Esophagus muscularis mucosa (tissue), 4 donors: Measurements from ENCODE around the gene CARD8. TPM values are rescaled to one million over a fixed set of nuclear protein-coding genes. Genes with fewer than 3 reads are reported as not detected.
"Not testable (repeated sequence)": the region's sequence is repeated elsewhere in the genome, so short reads cannot be mapped to it uniquely, and the experiment has no call there.

Source experiments
- DNase-seq: peaks from one replicate; pipeline ENCODE4 v3.0.0-alpha.2; 2017; ENCODE audit errors: extremely low spot score
- H3K27ac ChIP-seq, 4 donors: fragments of 200-600 bp; sonication (generic); replicated peaks in 1 of 4; 1 replicate in 3 of 4; 2 replicates in 1 of 4; pipeline ENCODE4 v1.5.1; 2016 to 2019; ENCODE audit warnings: mild to moderate bottlenecking in 1 of 4
- H3K27me3 ChIP-seq, 4 donors: fragments of 200-600 bp; sonication (generic); one replicate each; pipeline versions ENCODE4 v1.5.1 to v1.6.0; 2016 to 2019
- H3K36me3 ChIP-seq, 4 donors: fragments of 200-600 bp; sonication (generic); one replicate each; pipeline ENCODE4 v1.5.1; 2016 to 2019
- H3K4me1 ChIP-seq, 4 donors: fragments of 200-600 bp; sonication (generic); one replicate each; pipeline ENCODE4 v1.5.1; 2016 to 2019
- H3K4me3 ChIP-seq, 4 donors: fragments of 200-600 bp; sonication (generic); 1 replicate in 2 of 4; 2 replicates in 2 of 4; pipeline ENCODE4 v1.5.1; 2016 to 2019; ENCODE audit warnings: mild to moderate bottlenecking in 4 of 4, moderate library complexity in 1 of 4
- H3K9me3 ChIP-seq, 4 donors: fragments of 200-600 bp; sonication (generic); 1 replicate in 3 of 4; 2 replicates in 1 of 4; pipeline ENCODE4 v1.5.1; 2016 to 2019
- CTCF ChIP-seq, 3 experiments: fragments of 200-600 bp in 2 of 3; fragments of 450-650 bp in 1 of 3; sonication (generic) in 2 of 3; IDR thresholded peaks; one replicate each; pipeline ENCODE4 v1.5.1; 2017 to 2019; ENCODE audit warnings: antibody characterized with exemption in 3 of 3, mild to moderate bottlenecking in 2 of 3, moderate library complexity in 1 of 3
- EP300 ChIP-seq: sonication (generic); formaldehyde crosslinking; IDR thresholded peaks from one replicate; pipeline ENCODE4 v1.6.1; 2017; ENCODE audit warnings: antibody characterized with exemption
- POLR2A ChIP-seq: fragments of 450-650 bp; IDR thresholded peaks from one replicate; pipeline ENCODE4 v1.6.1; 2017; ENCODE audit warnings: antibody characterized with exemption, moderate library complexity, mild to moderate bottlenecking, low read depth
- POLR2AphosphoS5 ChIP-seq, 2 donors: sonication (generic); formaldehyde crosslinking; IDR thresholded peaks; one replicate each; pipeline ENCODE4 v1.6.1; 2017; ENCODE audit warnings: antibody characterized with exemption in 2 of 2
- WGBS: methylation state at CpG from one replicate; pipeline ENCODE4 v1.1.5; 2018; 5-methylcytosine and 5-hydroxymethylcytosine counted together
- intact Hi-C: fragments of 100-400 bp; cut with DNase I; formaldehyde crosslinking; loops from one replicate; pipeline ENCODE4 v1.15.1; 2023
- total RNA-seq, 4 donors: library from RNA; depleted of rRNA; stranded (reverse); fragments of >200 nt; gene quantifications; one replicate each; pipeline versions ENCODE4 v1.1.0 to v1.2.1, GENCODE V29; 2016

Gene CARD8
- total RNA-seq, 4 donors from 2014 or later = 17.7 to 22.3 (median 20.9) TPM

- no peak for TF ChIP-seq EP300
- TF ChIP-seq POLR2AphosphoS5 (IDR thresholded peaks at IDR 0.05) = no peak
- no peak for TF ChIP-seq CTCF (IDR thresholded peaks at IDR 0.05)
- no peak for TF ChIP-seq POLR2A
- Histone ChIP-seq H3K27me3 (no peaks in the 10 kb centered on the region), H3K4me1 (no peaks in the 10 kb centered on the region), H3K36me3 (peaks cover 12 to 94% (median 75%) of the 10 kb centered on the region in 4 donors), H3K27ac (no peak overlapping the region), H3K4me3 (no peak overlapping the region), H3K9me3 (no peaks in the 10 kb centered on the region)
- WGBS = 83% methylated on average over 19 of the region's 19 CpGs
- DNase-seq = no peak
- intact Hi-C loops = no loop called here
Measured at GRCh38 chr19:48230555-48231129, 25.1 kb downstream of the CARD8 start.

GRCh38 chr19:48221628-48222027 is 34.1 kb downstream of the CARD8 start:
- Histone ChIP-seq H3K4me3 (no peak overlapping the region), H3K9me3 (no peaks in the 10 kb centered on the region), H3K27me3 (no peaks in the 10 kb centered on the region), H3K36me3 (peaks cover 0 to 78% (median 41%) of the 10 kb centered on the region in 4 donors), H3K4me1 (no peaks in the 10 kb centered on the region), H3K27ac (no peak overlapping the region)
- DNase-seq = no peak
- TF ChIP-seq CTCF (IDR thresholded peaks at IDR 0.05) (no peak), POLR2A (no peak), POLR2AphosphoS5 (IDR thresholded peaks at IDR 0.05) (no peak), EP300 (no peak)
- 94% methylated on average over 5 of the region's 5 CpGs for WGBS
- intact Hi-C loops = no loop called here

GRCh38 chr19:48220784-48221183 is 34.9 kb downstream of the CARD8 start:
- H3K27me3 ChIP-seq, intact Hi-C loops, H3K4me3 ChIP-seq, DNase-seq, H3K4me1 ChIP-seq, H3K27ac ChIP-seq, H3K9me3 ChIP-seq: not testable (repeated sequence)
- H3K36me3 ChIP-seq = peaks cover 0 to 76% (median 40%) of the 10 kb centered on the region in 4 donors
- 98% methylated on average over 3 of the region's 3 CpGs for WGBS

- no peak for DNase-seq
- H3K4me3 ChIP-seq = no peak overlapping the region
- intact Hi-C loops = no loop called here
- no peaks in the 10 kb centered on the region for H3K27me3 ChIP-seq
- TF ChIP-seq EP300 = no peak
- no peak for TF ChIP-seq CTCF (IDR thresholded peaks at IDR 0.05)
- no peak for TF ChIP-seq POLR2AphosphoS5 (IDR thresholded peaks at IDR 0.05)
- TF ChIP-seq POLR2A = no peak
- H3K36me3 ChIP-seq = peaks cover 0 to 79% (median 46%) of the 10 kb centered on the region in 4 donors
- no peaks in the 10 kb centered on the region for H3K9me3 ChIP-seq
- WGBS = 81% methylated on average over 6 of the region's 6 CpGs
- H3K4me1 ChIP-seq = no peaks in the 10 kb centered on the region
- no peak overlapping the region for H3K27ac ChIP-seq
Measured at GRCh38 chr19:48218997-48219396, 36.7 kb downstream of the CARD8 start.

GRCh38 chr19:48216933-48217332 is 38.8 kb downstream of the CARD8 start:
- H3K36me3 ChIP-seq = peaks cover 0 to 85% (median 53%) of the 10 kb centered on the region in 4 donors
- intact Hi-C loops = no loop called here
- no peak overlapping the region for H3K4me3 ChIP-seq

More at GRCh38 chr19:48216933-48217332, 38.8 kb downstream of the CARD8 start:
- DNase-seq = no peak
- H3K27me3 ChIP-seq = no peaks in the 10 kb centered on the region
- H3K27ac ChIP-seq = no peak overlapping the region
- WGBS = 81% methylated on average over 14 of the region's 14 CpGs
- H3K9me3 ChIP-seq = no peaks in the 10 kb centered on the region
- TF ChIP-seq POLR2A (no peak), CTCF (IDR thresholded peaks at IDR 0.05) (no peak)
- H3K4me1 ChIP-seq = no peaks in the 10 kb centered on the region
